Liver (tissue), 9 donors: ENCODE measurements around the gene CYB5D1. TPM values are rescaled to one million over a fixed set of nuclear protein-coding genes. Genes with fewer than 3 reads are reported as not detected.

Experiments
- DNase-seq: peaks from one replicate; pipeline ENCODE4 v3.0.0-alpha.2; 2017; ENCODE audit warnings: low spot score
- H3K27ac ChIP-seq, 2 donors: one replicate each; pipeline ENCODE4 v1.7.0; 2013; ENCODE audit warnings: inconsistent platforms in 2 of 2, low read length in 2 of 2, control low read depth in 1 of 2, low read depth in 1 of 2, mild to moderate bottlenecking in 1 of 2
- H3K27me3 ChIP-seq, 4 donors: one replicate each; pipeline versions ENCODE4 v1.6.1 to v1.7.0; 2013; ENCODE audit warnings: low read length in 3 of 4, inconsistent platforms in 1 of 4, mild to moderate bottlenecking in 1 of 4, moderate library complexity in 1 of 4; ENCODE audit not compliant: control insufficient read depth in 4 of 4, insufficient read depth in 4 of 4
- H3K36me3 ChIP-seq, 4 donors: one replicate each; pipeline versions ENCODE4 v1.6.1 to v1.7.0; 2013; ENCODE audit warnings: low read length in 3 of 4, mild to moderate bottlenecking in 3 of 4, low read depth in 1 of 4, moderate library complexity in 1 of 4; ENCODE audit not compliant: control insufficient read depth in 4 of 4, insufficient read depth in 3 of 4
- H3K4me1 ChIP-seq, 4 donors: one replicate each; pipeline versions ENCODE4 v1.6.1 to v1.7.0; 2013; ENCODE audit warnings: low read length in 3 of 4, mild to moderate bottlenecking in 3 of 4, moderate library complexity in 1 of 4; ENCODE audit not compliant: control insufficient read depth in 4 of 4, insufficient read depth in 4 of 4
- H3K4me3 ChIP-seq, 3 donors: one replicate each; pipeline versions ENCODE4 v1.6.1 to v1.7.0; 2013; ENCODE audit warnings: low read length in 3 of 3, control low read depth in 1 of 3, low read depth in 1 of 3, mild to moderate bottlenecking in 1 of 3
- H3K9ac ChIP-seq, 2 donors: one replicate each; pipeline ENCODE4 v1.7.0; 2013; ENCODE audit warnings: low read length in 2 of 2, mild to moderate bottlenecking in 2 of 2, moderate library complexity in 2 of 2, control low read depth in 1 of 2, low read depth in 1 of 2
- H3K9me3 ChIP-seq, 4 donors: one replicate each; pipeline versions ENCODE4 v1.6.1 to v1.7.0; 2013; ENCODE audit warnings: low read length in 3 of 4; ENCODE audit not compliant: control insufficient read depth in 4 of 4
- ATF3 ChIP-seq: IDR thresholded peaks from 2 replicates; pipeline ENCODE4 v1.6.1; 2016; ENCODE audit warnings: antibody characterized with exemption
- CTCF ChIP-seq: fragments of 150-350 bp; IDR thresholded peaks from 2 replicates; pipeline ENCODE4 v1.5.1; 2017; ENCODE audit warnings: improper control_type of control experiment, low read depth, low read length; ENCODE audit not compliant: missing input control
- FOXA2 ChIP-seq: IDR thresholded peaks from 2 replicates; pipeline ENCODE4 v1.6.1; 2016; ENCODE audit warnings: antibody characterized with exemption
- GABPA ChIP-seq, 2 donors: IDR thresholded peaks in 1 of 2; conservative IDR thresholded peaks in 1 of 2; 2 replicates each; pipeline ENCODE4 v1.6.1; 2016; ENCODE audit warnings: antibody characterized with exemption in 2 of 2, mild to moderate bottlenecking in 1 of 2, moderate library complexity in 1 of 2
- HNF4A ChIP-seq, 2 donors: conservative IDR thresholded peaks; 2 replicates each; pipeline ENCODE4 v1.6.1; 2016; ENCODE audit warnings: antibody characterized with exemption in 2 of 2, mild to moderate bottlenecking in 2 of 2
- HNF4G ChIP-seq: IDR thresholded peaks from 2 replicates; pipeline ENCODE4 v1.6.1; 2016; ENCODE audit warnings: antibody characterized with exemption
- JUND ChIP-seq, 2 donors: IDR thresholded peaks; 2 replicates each; pipeline ENCODE4 v1.6.1; 2016; ENCODE audit warnings: antibody characterized with exemption in 2 of 2
- MAX ChIP-seq: IDR thresholded peaks from 2 replicates; pipeline ENCODE4 v1.6.1; 2016; ENCODE audit warnings: antibody characterized with exemption
- NR2F2 ChIP-seq: IDR thresholded peaks from 2 replicates; pipeline ENCODE4 v1.6.1; 2016; ENCODE audit warnings: antibody characterized with exemption
- RAD21 ChIP-seq, 2 donors: IDR thresholded peaks; 2 replicates each; pipeline ENCODE4 v1.6.1; 2016; ENCODE audit warnings: antibody characterized with exemption in 2 of 2, mild to moderate bottlenecking in 2 of 2
- REST ChIP-seq: IDR thresholded peaks from 2 replicates; pipeline ENCODE4 v1.6.1; 2016; ENCODE audit warnings: antibody characterized with exemption, mild to moderate bottlenecking
- RXRA ChIP-seq, 2 donors: IDR thresholded peaks; 2 replicates each; pipeline ENCODE4 v1.6.1; 2017 to 2018; ENCODE audit warnings: antibody characterized with exemption in 2 of 2, mild to moderate bottlenecking in 1 of 2
- SP1 ChIP-seq: IDR thresholded peaks from 2 replicates; pipeline ENCODE4 v1.6.1; 2018; ENCODE audit warnings: antibody characterized with exemption, mild to moderate bottlenecking
- YY1 ChIP-seq: IDR thresholded peaks from 2 replicates; pipeline ENCODE4 v1.6.1; 2016; ENCODE audit warnings: antibody characterized with exemption, mild to moderate bottlenecking
- ZBTB33 ChIP-seq: IDR thresholded peaks from 2 replicates; pipeline ENCODE4 v1.6.1; 2016; ENCODE audit warnings: antibody characterized with exemption
- WGBS: extraction: QIAGEN DNeasy Blood & Tissue Kit; methylation state at CpG from one replicate; pipeline ENCODE4 v1.1.7; 2013; 5-methylcytosine and 5-hydroxymethylcytosine counted together
- polyA plus RNA-seq, 2 donors: library from polyadenylated mRNA; stranded (reverse) in 1 of 2; unstranded in 1 of 2; fragments of 200-250 nt in 1 of 2; fragments of >200 nt in 1 of 2; fragmentation: Nextera tagmentation in 1 of 2; extraction: Ambion mirVana in 1 of 2; gene quantifications; one replicate each; pipeline versions ENCODE4 v1.2.1 to v1.2.3, GENCODE V29; 2013 to 2015
- total RNA-seq, 2 donors: library from RNA; depleted of rRNA; stranded (reverse); fragments of >200 nt; gene quantifications; one replicate each; pipeline ENCODE4 v1.2.3, GENCODE V29; 2014
- donor health status: healthy.
- donor health status: healthy.
- donor health status: healthy.
- donor health status: healthy.
- donor health status: healthy.

The CYB5D1 gene
- total and polyA plus RNA-seq, 4 donors, result 2.5 to 12.0 (median 6.6) TPM

- TF ChIP-seq CTCF (no peak), HNF4G (no peak)
These were observed 19.4 kb upstream of the CYB5D1 start (continued) for GRCh38 chr17:7838090-7839075.

GRCh38 chr17:7839190-7839875 is 18.5 kb upstream of the CYB5D1 start:
- Histone ChIP-seq H3K9ac (peak overlapping the region in 1 of 2 donors; percentile 37), H3K36me3 (no peaks in the 10 kb centered on the region), H3K9me3 (no peaks in the 10 kb centered on the region), H3K27ac (peak overlapping the region; percentile 77 to 99), H3K4me3 (no peak overlapping the region), H3K27me3 (no peaks in the 10 kb centered on the region), H3K4me1 (peaks cover 3 to 63% (median 42%) of the 10 kb centered on the region in 4 donors)
- WGBS, result 64% methylated on average over 6 of the region's 6 CpGs
- TF ChIP-seq JUND (IDR thresholded peaks at IDR 0.05) (no peak), ZBTB33 (no peak), YY1 (no peak), ATF3 (no peak), HNF4G (no peak), SP1 (no peak), RAD21 (IDR thresholded peaks at IDR 0.05) (no peak), CTCF (no peak), REST (no peak), GABPA (IDR thresholded peaks at IDR 0.05 in 1 of 2, conservative IDR thresholded peaks at IDR 0.05 in 1 of 2) (no peak), NR2F2 (no peak), HNF4A (conservative IDR thresholded peaks at IDR 0.05) (no peak), MAX (no peak), FOXA2 (no peak), RXRA (IDR thresholded peaks at IDR 0.05) (no peak)
- DNase-seq, result no peak
